ENCODE results near the gene L1CAM.

DNA sequence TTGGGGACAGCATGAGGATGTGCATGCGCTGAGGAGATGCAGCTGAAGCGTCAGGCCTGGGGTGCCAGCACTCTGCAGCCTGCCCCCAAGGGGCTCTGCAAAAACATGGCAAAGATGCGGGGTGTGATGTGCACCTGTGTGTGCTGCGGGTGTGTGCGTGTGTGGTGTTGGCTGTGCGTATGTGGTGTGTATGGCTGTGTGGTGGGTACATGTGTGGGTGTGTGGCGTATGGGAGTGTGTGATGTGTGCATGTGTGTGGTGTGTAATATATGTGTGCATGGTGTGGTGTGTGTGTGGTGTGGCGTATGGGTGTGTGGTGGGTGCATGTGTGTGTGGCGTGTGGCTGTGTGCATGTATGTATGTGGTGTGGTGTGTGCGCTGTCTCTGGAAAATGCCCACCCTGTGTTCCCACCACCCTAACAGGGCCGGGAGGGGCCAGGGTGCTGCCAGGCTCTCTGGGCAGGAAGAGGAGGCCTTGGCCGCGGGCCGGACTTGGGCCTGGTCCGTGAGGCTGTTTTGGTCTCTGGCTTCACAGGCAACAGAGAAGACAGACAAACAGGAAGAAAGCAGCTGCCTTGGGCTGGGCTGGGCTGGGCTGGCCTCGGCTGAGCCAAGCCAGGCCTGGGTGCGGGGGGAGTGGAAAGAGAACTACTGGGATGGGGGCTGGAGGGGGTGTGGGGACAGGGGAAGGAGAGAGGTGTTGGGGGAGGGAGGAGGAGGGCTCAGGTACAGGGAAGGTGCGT, 17.4 kb upstream of the L1CAM start:
- TF ChIP-seq, protein P1, sequence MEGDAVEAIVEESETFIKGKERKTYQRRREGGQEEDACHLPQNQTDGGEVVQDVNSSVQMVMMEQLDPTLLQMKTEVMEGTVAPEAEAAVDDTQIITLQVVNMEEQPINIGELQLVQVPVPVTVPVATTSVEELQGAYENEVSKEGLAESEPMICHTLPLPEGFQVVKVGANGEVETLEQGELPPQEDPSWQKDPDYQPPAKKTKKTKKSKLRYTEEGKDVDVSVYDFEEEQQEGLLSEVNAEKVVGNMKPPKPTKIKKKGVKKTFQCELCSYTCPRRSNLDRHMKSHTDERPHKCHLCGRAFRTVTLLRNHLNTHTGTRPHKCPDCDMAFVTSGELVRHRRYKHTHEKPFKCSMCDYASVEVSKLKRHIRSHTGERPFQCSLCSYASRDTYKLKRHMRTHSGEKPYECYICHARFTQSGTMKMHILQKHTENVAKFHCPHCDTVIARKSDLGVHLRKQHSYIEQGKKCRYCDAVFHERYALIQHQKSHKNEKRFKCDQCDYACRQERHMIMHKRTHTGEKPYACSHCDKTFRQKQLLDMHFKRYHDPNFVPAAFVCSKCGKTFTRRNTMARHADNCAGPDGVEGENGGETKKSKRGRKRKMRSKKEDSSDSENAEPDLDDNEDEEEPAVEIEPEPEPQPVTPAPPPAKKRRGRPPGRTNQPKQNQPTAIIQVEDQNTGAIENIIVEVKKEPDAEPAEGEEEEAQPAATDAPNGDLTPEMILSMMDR (IDR thresholded peaks at IDR 0.05), result no peak
- TF ChIP-seq POLR2AphosphoS5 (IDR thresholded peaks at IDR 0.05; ENCODE audit: low read depth, low read length), result no peak; the same call in none of the 2 replicates

Measured in Panc1 (cell line).